Measurements from ENCODE around the gene FRY. TPM values are rescaled to one million over a fixed set of nuclear protein-coding genes. Genes with fewer than 3 reads are reported as not detected.

The FRY gene
- total and polyA plus RNA-seq, 2 donors: 4.8 to 9.8 TPM

GRCh38 chr13:32191452-32191998 lies 160.0 kb downstream of the FRY start:
- no peak for DNase-seq (ENCODE audit: low read depth in 6 of 9, low spot score in 9 of 9)
- Histone ChIP-seq H3K27ac (ENCODE audit: low read depth in 1 of 2, low read length in 1 of 2) (no peak overlapping the region), H3K27me3 (ENCODE audit: control insufficient read depth in 2 of 2, insufficient read depth in 1 of 2, low read length in 1 of 2) (no peaks in the 10 kb centered on the region), H3K4me1 (ENCODE audit: control insufficient read depth in 2 of 2, insufficient read depth in 2 of 2, low read length in 2 of 2) (no peaks in the 10 kb centered on the region), H3K4me3 (ENCODE audit: low read length in 2 of 2) (no peak overlapping the region), H3K9me3 (ENCODE audit: control insufficient read depth in 2 of 2, insufficient read depth in 1 of 2, low read length in 1 of 2) (no peaks in the 10 kb centered on the region), H3K36me3 (ENCODE audit: control insufficient read depth in 2 of 2, insufficient read depth in 2 of 2, low read length in 1 of 2) (no peaks in the 10 kb centered on the region)
- WGBS: 97% methylated on average over 2 of the region's 2 CpGs

- Histone ChIP-seq H3K4me1 (ENCODE audit: control insufficient read depth in 2 of 2, insufficient read depth in 2 of 2, low read length in 2 of 2) (no peaks in the 10 kb centered on the region), H3K4me3 (ENCODE audit: low read length in 2 of 2) (no peak overlapping the region), H3K9me3 (ENCODE audit: control insufficient read depth in 2 of 2, insufficient read depth in 1 of 2, low read length in 1 of 2) (no peaks in the 10 kb centered on the region), H3K27me3 (ENCODE audit: control insufficient read depth in 2 of 2, insufficient read depth in 1 of 2, low read length in 1 of 2) (no peaks in the 10 kb centered on the region), H3K27ac (ENCODE audit: low read depth in 1 of 2, low read length in 1 of 2) (no peak overlapping the region), H3K36me3 (ENCODE audit: control insufficient read depth in 2 of 2, insufficient read depth in 2 of 2, low read length in 1 of 2) (no peaks in the 10 kb centered on the region)
- no peak for DNase-seq (ENCODE audit: low read depth in 6 of 9, low spot score in 9 of 9)
Observed at GRCh38 chr13:32195713-32196112, 164.1 kb downstream of the FRY start.

GRCh38 chr13:32199168-32199567 lies 167.6 kb downstream of the FRY start:
- H3K4me1 ChIP-seq (ENCODE audit: control insufficient read depth in 2 of 2, insufficient read depth in 2 of 2, low read length in 2 of 2): no peaks in the 10 kb centered on the region
- 98% methylated on average over 1 of the region's 1 CpG for WGBS
- no peak overlapping the region for H3K27ac ChIP-seq (ENCODE audit: low read depth in 1 of 2, low read length in 1 of 2)

GRCh38 chr13:32200741-32201140 lies 169.2 kb downstream of the FRY start:
- Histone ChIP-seq H3K9me3 (ENCODE audit: control insufficient read depth in 2 of 2, insufficient read depth in 1 of 2, low read length in 1 of 2) (no peaks in the 10 kb centered on the region), H3K27ac (ENCODE audit: low read depth in 1 of 2, low read length in 1 of 2) (no peak overlapping the region), H3K4me3 (ENCODE audit: low read length in 2 of 2) (no peak overlapping the region), H3K36me3 (ENCODE audit: control insufficient read depth in 2 of 2, insufficient read depth in 2 of 2, low read length in 1 of 2) (no peaks in the 10 kb centered on the region), H3K27me3 (ENCODE audit: control insufficient read depth in 2 of 2, insufficient read depth in 1 of 2, low read length in 1 of 2) (no peaks in the 10 kb centered on the region), H3K4me1 (ENCODE audit: control insufficient read depth in 2 of 2, insufficient read depth in 2 of 2, low read length in 2 of 2) (no peaks in the 10 kb centered on the region)
- DNase-seq (ENCODE audit: low read depth in 6 of 9, low spot score in 9 of 9): no peak
- 95% methylated on average over 2 of the region's 2 CpGs for WGBS

More at GRCh38 chr13:32199168-32199567, 167.6 kb downstream of the FRY start:
- H3K4me3 ChIP-seq (ENCODE audit: low read length in 2 of 2): no peak overlapping the region
- DNase-seq (ENCODE audit: low read depth in 6 of 9, low spot score in 9 of 9): no peak
- H3K9me3 ChIP-seq (ENCODE audit: control insufficient read depth in 2 of 2, insufficient read depth in 1 of 2, low read length in 1 of 2): no peaks in the 10 kb centered on the region
- no peaks in the 10 kb centered on the region for H3K36me3 ChIP-seq (ENCODE audit: control insufficient read depth in 2 of 2, insufficient read depth in 2 of 2, low read length in 1 of 2)
- no peaks in the 10 kb centered on the region for H3K27me3 ChIP-seq (ENCODE audit: control insufficient read depth in 2 of 2, insufficient read depth in 1 of 2, low read length in 1 of 2)

GRCh38 chr13:32201809-32202208 lies 170.2 kb downstream of the FRY start:
- no peak for DNase-seq (ENCODE audit: low read depth in 6 of 9, low spot score in 9 of 9)
- Histone ChIP-seq H3K9me3 (ENCODE audit: control insufficient read depth in 2 of 2, insufficient read depth in 1 of 2, low read length in 1 of 2) (no peaks in the 10 kb centered on the region), H3K36me3 (ENCODE audit: control insufficient read depth in 2 of 2, insufficient read depth in 2 of 2, low read length in 1 of 2) (no peaks in the 10 kb centered on the region), H3K27me3 (ENCODE audit: control insufficient read depth in 2 of 2, insufficient read depth in 1 of 2, low read length in 1 of 2) (no peaks in the 10 kb centered on the region), H3K4me3 (ENCODE audit: low read length in 2 of 2) (no peak overlapping the region), H3K4me1 (ENCODE audit: control insufficient read depth in 2 of 2, insufficient read depth in 2 of 2, low read length in 2 of 2) (no peaks in the 10 kb centered on the region), H3K27ac (ENCODE audit: low read depth in 1 of 2, low read length in 1 of 2) (no peak overlapping the region)
- 97% methylated on average over 4 of the region's 4 CpGs for WGBS

- no peaks in the 10 kb centered on the region for H3K9me3 ChIP-seq (ENCODE audit: control insufficient read depth in 2 of 2, insufficient read depth in 1 of 2, low read length in 1 of 2)
- H3K4me3 ChIP-seq (ENCODE audit: low read length in 2 of 2): no peak overlapping the region
- DNase-seq (ENCODE audit: low read depth in 6 of 9, low spot score in 9 of 9): no peak
- no peak overlapping the region for H3K27ac ChIP-seq (ENCODE audit: low read depth in 1 of 2, low read length in 1 of 2)
- H3K36me3 ChIP-seq (ENCODE audit: control insufficient read depth in 2 of 2, insufficient read depth in 2 of 2, low read length in 1 of 2): no peaks in the 10 kb centered on the region
- WGBS: 97% methylated on average over 6 of the region's 6 CpGs
- no peaks in the 10 kb centered on the region for H3K27me3 ChIP-seq (ENCODE audit: control insufficient read depth in 2 of 2, insufficient read depth in 1 of 2, low read length in 1 of 2)
- no peaks in the 10 kb centered on the region for H3K4me1 ChIP-seq (ENCODE audit: control insufficient read depth in 2 of 2, insufficient read depth in 2 of 2, low read length in 2 of 2)
Observed at GRCh38 chr13:32202268-32202667, 170.7 kb downstream of the FRY start.

- Histone ChIP-seq H3K27ac (ENCODE audit: low read depth in 1 of 2, low read length in 1 of 2) (no peak overlapping the region), H3K27me3 (ENCODE audit: control insufficient read depth in 2 of 2, insufficient read depth in 1 of 2, low read length in 1 of 2) (no peaks in the 10 kb centered on the region), H3K36me3 (ENCODE audit: control insufficient read depth in 2 of 2, insufficient read depth in 2 of 2, low read length in 1 of 2) (no peaks in the 10 kb centered on the region), H3K4me3 (ENCODE audit: low read length in 2 of 2) (no peak overlapping the region), H3K9me3 (ENCODE audit: control insufficient read depth in 2 of 2, insufficient read depth in 1 of 2, low read length in 1 of 2) (no peaks in the 10 kb centered on the region), H3K4me1 (ENCODE audit: control insufficient read depth in 2 of 2, insufficient read depth in 2 of 2, low read length in 2 of 2) (no peaks in the 10 kb centered on the region)
- WGBS: 98% methylated on average over 5 of the region's 5 CpGs
- no peak for DNase-seq (ENCODE audit: low read depth in 6 of 9, low spot score in 9 of 9)
Observed at GRCh38 chr13:32203221-32203620, 171.6 kb downstream of the FRY start.

GRCh38 chr13:32203736-32204135 lies 172.2 kb downstream of the FRY start:
- H3K4me1 ChIP-seq (ENCODE audit: control insufficient read depth in 2 of 2, insufficient read depth in 2 of 2, low read length in 2 of 2): no peaks in the 10 kb centered on the region
- no peak for DNase-seq (ENCODE audit: low read depth in 6 of 9, low spot score in 9 of 9)
- H3K27me3 ChIP-seq (ENCODE audit: control insufficient read depth in 2 of 2, insufficient read depth in 1 of 2, low read length in 1 of 2): no peaks in the 10 kb centered on the region
- 100% methylated on average over 1 of the region's 1 CpG for WGBS
- H3K36me3 ChIP-seq (ENCODE audit: control insufficient read depth in 2 of 2, insufficient read depth in 2 of 2, low read length in 1 of 2): peaks cover 0 to 2% of the 10 kb centered on the region in 2 donors
- H3K27ac ChIP-seq (ENCODE audit: low read depth in 1 of 2, low read length in 1 of 2): no peak overlapping the region
- no peaks in the 10 kb centered on the region for H3K9me3 ChIP-seq (ENCODE audit: control insufficient read depth in 2 of 2, insufficient read depth in 1 of 2, low read length in 1 of 2)
- H3K4me3 ChIP-seq (ENCODE audit: low read length in 2 of 2): no peak overlapping the region

GRCh38 chr13:32205431-32206096 lies 174.0 kb downstream of the FRY start:
- H3K27ac ChIP-seq (ENCODE audit: low read depth in 1 of 2, low read length in 1 of 2): no peak overlapping the region
- H3K27me3 ChIP-seq (ENCODE audit: control insufficient read depth in 2 of 2, insufficient read depth in 1 of 2, low read length in 1 of 2): no peaks in the 10 kb centered on the region
- no peaks in the 10 kb centered on the region for H3K4me1 ChIP-seq (ENCODE audit: control insufficient read depth in 2 of 2, insufficient read depth in 2 of 2, low read length in 2 of 2)
- WGBS: 95% methylated on average over 4 of the region's 4 CpGs
- peaks cover 0 to 4% of the 10 kb centered on the region in 2 donors for H3K36me3 ChIP-seq (ENCODE audit: control insufficient read depth in 2 of 2, insufficient read depth in 2 of 2, low read length in 1 of 2)
- H3K9me3 ChIP-seq (ENCODE audit: control insufficient read depth in 2 of 2, insufficient read depth in 1 of 2, low read length in 1 of 2): no peaks in the 10 kb centered on the region
- H3K4me3 ChIP-seq (ENCODE audit: low read length in 2 of 2): no peak overlapping the region
- no peak for DNase-seq (ENCODE audit: low read depth in 6 of 9, low spot score in 9 of 9)
